SK-N-SH (cell line): ENCODE measurements around the gene CPEB2. TPM values are rescaled to one million over a fixed set of nuclear protein-coding genes. Genes with fewer than 3 reads are reported as not detected.

ENCODE experiments used
- CTCF ChIA-PET: fragments of 300-600, 350-600 bp; formaldehyde crosslinking; extraction: SDS; loops from one replicate; lab custom pipeline; 2021; lab: Yijun Ruan, JAX
- POLR2A ChIA-PET: fragments of 350-600 bp; sonication (Branson Sonifier 250); formaldehyde crosslinking; extraction: SDS; loops from one replicate; lab custom pipeline; 2020; ENCODE audit warnings: antibody characterized with exemption, inconsistent platforms; lab: Yijun Ruan, JAX
- DNase-seq: peaks from one replicate; pipeline ENCODE4 v3.0.0; 2012
- H2AFZ ChIP-seq: fragments of 200-600 bp; sonication (generic); 2 replicates; pipeline ENCODE4 v1.8.1; 2016; ENCODE audit warnings: antibody characterized with exemption, mild to moderate bottlenecking, low read depth
- H3F3A ChIP-seq: fragments of 200-600 bp; sonication (generic); replicated peaks from 2 replicates; pipeline ENCODE3; 2016; ENCODE audit warnings: antibody characterized with exemption, mild to moderate bottlenecking; ENCODE audit not compliant: insufficient read depth
- H3K27ac ChIP-seq, 2 experiments: fragments of 200-500 bp in 1 of 2; fragments of 200-600 bp in 1 of 2; sonication (Bioruptor generic) in 1 of 2; sonication (generic), shearing (Covaris generic) in 1 of 2; 2 replicates each; pipeline versions ENCODE4 v1.5.1 to v1.6.1; 2014 to 2016; ENCODE audit warnings: low read depth in 2 of 2, inconsistent platforms in 1 of 2, low read length in 1 of 2, mild to moderate bottlenecking in 1 of 2, mixed read lengths in 1 of 2
- H3K27me3 ChIP-seq: fragments of 200-600 bp; sonication (generic), shearing (Covaris generic); 2 replicates; pipeline ENCODE4 v1.6.1; 2016; ENCODE audit warnings: mixed run types; ENCODE audit not compliant: insufficient read depth
- H3K36me3 ChIP-seq, 2 experiments: fragments of 200-500 bp in 1 of 2; fragments of 200-600 bp in 1 of 2; sonication (Bioruptor generic) in 1 of 2; sonication (generic) in 1 of 2; replicated peaks in 1 of 2; 2 replicates each; pipeline versions ENCODE3 to v1.5.1; 2014 to 2016; ENCODE audit warnings: low read length in 1 of 2, mild to moderate bottlenecking in 1 of 2; ENCODE audit not compliant: insufficient read depth in 2 of 2, control insufficient read depth in 1 of 2
- H3K4me1 ChIP-seq, 2 experiments: fragments of 200-500 bp in 1 of 2; fragments of 200-600 bp in 1 of 2; sonication (Bioruptor generic) in 1 of 2; sonication (generic), shearing (Covaris generic) in 1 of 2; 2 replicates each; pipeline versions ENCODE4 v1.5.1 to v1.6.1; 2014 to 2016; ENCODE audit warnings: low read depth in 1 of 2, low read length in 1 of 2, mixed run types in 1 of 2; ENCODE audit not compliant: insufficient read depth in 2 of 2, control insufficient read depth in 1 of 2
- H3K4me2 ChIP-seq: fragments of 200-600 bp; sonication (generic), shearing (Covaris generic); 2 replicates; pipeline ENCODE4 v1.6.1; 2017; ENCODE audit warnings: mixed run types
- H3K4me3 ChIP-seq, 2 experiments: fragments of 200-500 bp in 1 of 2; fragments of 200-600 bp in 1 of 2; sonication (Bioruptor generic) in 1 of 2; sonication (generic), shearing (Covaris generic) in 1 of 2; 2 replicates each; pipeline versions ENCODE4 v1.5.1 to v1.8.1; 2014 to 2016; ENCODE audit warnings: low read depth in 2 of 2, inconsistent platforms in 1 of 2, low read length in 1 of 2, mild to moderate bottlenecking in 1 of 2, mixed read lengths in 1 of 2, moderate library complexity in 1 of 2
- H3K79me2 ChIP-seq: fragments of 200-600 bp; sonication (generic); 2 replicates; pipeline ENCODE4 v1.8.1; 2017; ENCODE audit warnings: mild to moderate bottlenecking; ENCODE audit not compliant: insufficient read depth
- H3K9ac ChIP-seq: fragments of 200-600 bp; sonication (generic); 2 replicates; pipeline ENCODE4 v1.6.1; 2017; ENCODE audit warnings: mixed run types
- H3K9me2 ChIP-seq: fragments of 200-600 bp; sonication (generic); 2 replicates; pipeline ENCODE4 v1.6.1; 2017; ENCODE audit warnings: mixed run types
- H3K9me3 ChIP-seq: fragments of 200-600 bp; sonication (generic); 2 replicates; pipeline ENCODE4 v1.6.1; 2017; ENCODE audit warnings: mixed run types, mild to moderate bottlenecking, moderate library complexity
- H4K20me1 ChIP-seq: fragments of 200-600 bp; sonication (generic); 2 replicates; pipeline ENCODE4 v1.6.1; 2017; ENCODE audit warnings: mild to moderate bottlenecking, mixed run types; ENCODE audit not compliant: insufficient read depth
- EP300 ChIP-seq, 2 experiments: IDR thresholded peaks; 2 replicates each; pipeline versions ENCODE4 v1.4.0 to v1.6.1; 2012; ENCODE audit warnings: borderline replicate concordance in 1 of 2, low read depth in 1 of 2, low read length in 1 of 2
- GATA2 ChIP-seq: sonication (generic); formaldehyde crosslinking; IDR thresholded peaks from 2 replicates; pipeline ENCODE4 v1.5.0; 2020; ENCODE audit warnings: mild to moderate bottlenecking, missing genetic modification reagents
- JUND ChIP-seq: IDR thresholded peaks from 2 replicates; pipeline ENCODE4 v1.4.0; 2012
- RAD21 ChIP-seq: IDR thresholded peaks from 2 replicates; pipeline ENCODE4 v1.6.1; 2012; ENCODE audit warnings: mild to moderate bottlenecking, low read length
- SIN3A ChIP-seq: IDR thresholded peaks from 2 replicates; pipeline ENCODE4 v1.6.1; 2012; ENCODE audit warnings: low read depth, mild to moderate bottlenecking, low read length, moderate library complexity, borderline replicate concordance
- WGBS: methylation state at CpG from one replicate; pipeline ENCODE4 v1.1.6; 2017; ENCODE audit warnings: low lambda C conversion rate; 5-methylcytosine and 5-hydroxymethylcytosine counted together
- polyA plus RNA-seq, 3 experiments: library from polyadenylated mRNA; depleted of rRNA; stranded (reverse); fragments of >200 nt; gene quantifications; 2 replicates each; pipeline ENCODE4 v1.2.3, GENCODE V29; 2012
- TF ChIP-seq, protein P1 (sequence below): IDR thresholded peaks from 2 replicates; pipeline ENCODE4 v1.6.1; 2012; ENCODE audit warnings: mild to moderate bottlenecking, low read depth, low read length, moderate library complexity
- TF ChIP-seq, protein P2 (sequence below): fragments of 200-600 bp; sonication (generic); IDR thresholded peaks from 2 replicates; pipeline ENCODE4 v1.6.1; 2017; ENCODE audit warnings: antibody characterized with exemption, mild to moderate bottlenecking, moderate library complexity

Gene CPEB2
- polyA plus RNA-seq, 1 of the 3 experiments (the other 2 are of a cell fraction), result 2.1 TPM

- no peak for TF ChIP-seq JUND
- TF ChIP-seq GATA2 (CRISPR knock-in tag), result no peak
- TF ChIP-seq, protein P1, sequence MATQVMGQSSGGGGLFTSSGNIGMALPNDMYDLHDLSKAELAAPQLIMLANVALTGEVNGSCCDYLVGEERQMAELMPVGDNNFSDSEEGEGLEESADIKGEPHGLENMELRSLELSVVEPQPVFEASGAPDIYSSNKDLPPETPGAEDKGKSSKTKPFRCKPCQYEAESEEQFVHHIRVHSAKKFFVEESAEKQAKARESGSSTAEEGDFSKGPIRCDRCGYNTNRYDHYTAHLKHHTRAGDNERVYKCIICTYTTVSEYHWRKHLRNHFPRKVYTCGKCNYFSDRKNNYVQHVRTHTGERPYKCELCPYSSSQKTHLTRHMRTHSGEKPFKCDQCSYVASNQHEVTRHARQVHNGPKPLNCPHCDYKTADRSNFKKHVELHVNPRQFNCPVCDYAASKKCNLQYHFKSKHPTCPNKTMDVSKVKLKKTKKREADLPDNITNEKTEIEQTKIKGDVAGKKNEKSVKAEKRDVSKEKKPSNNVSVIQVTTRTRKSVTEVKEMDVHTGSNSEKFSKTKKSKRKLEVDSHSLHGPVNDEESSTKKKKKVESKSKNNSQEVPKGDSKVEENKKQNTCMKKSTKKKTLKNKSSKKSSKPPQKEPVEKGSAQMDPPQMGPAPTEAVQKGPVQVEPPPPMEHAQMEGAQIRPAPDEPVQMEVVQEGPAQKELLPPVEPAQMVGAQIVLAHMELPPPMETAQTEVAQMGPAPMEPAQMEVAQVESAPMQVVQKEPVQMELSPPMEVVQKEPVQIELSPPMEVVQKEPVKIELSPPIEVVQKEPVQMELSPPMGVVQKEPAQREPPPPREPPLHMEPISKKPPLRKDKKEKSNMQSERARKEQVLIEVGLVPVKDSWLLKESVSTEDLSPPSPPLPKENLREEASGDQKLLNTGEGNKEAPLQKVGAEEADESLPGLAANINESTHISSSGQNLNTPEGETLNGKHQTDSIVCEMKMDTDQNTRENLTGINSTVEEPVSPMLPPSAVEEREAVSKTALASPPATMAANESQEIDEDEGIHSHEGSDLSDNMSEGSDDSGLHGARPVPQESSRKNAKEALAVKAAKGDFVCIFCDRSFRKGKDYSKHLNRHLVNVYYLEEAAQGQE, result no peak
- no peak for TF ChIP-seq SIN3A
Observed at GRCh38 chr4:15005474-15006115, 3.3 kb downstream of the CPEB2 start (continued).

- Histone ChIP-seq H3K9ac (peak overlapping the region; percentile 90), H2AFZ (no peak overlapping the region), H3F3A (no peaks in the 10 kb centered on the region), H3K79me2 (peaks cover 75% of the 10 kb centered on the region), H3K27ac (peak overlapping the region; percentile 17 to 69; a peak in 3 of 4 replicates), H3K9me3 (no peaks in the 10 kb centered on the region), H3K9me2 (no peaks in the 10 kb centered on the region), H4K20me1 (peaks cover 28% of the 10 kb centered on the region), H3K4me3 (peak overlapping the region; percentile 88 to 96; a peak in 3 of 4 replicates), H3K4me2 (peak overlapping the region; percentile 75), H3K27me3 (no peaks in the 10 kb centered on the region), H3K36me3 (peaks cover 28 to 33% of the 10 kb centered on the region in 2 experiments), H3K4me1 (peaks cover 16 to 22% of the 10 kb centered on the region in 2 experiments; a peak in 3 of 4 replicates)
- TF ChIP-seq RAD21, result peak; percentile 16; the same call in 1 of the 2 replicates
- no peak for TF ChIP-seq EP300 (IDR thresholded peaks at IDR 0.05; ENCODE audit: borderline replicate concordance in 1 of 2, low read depth in 1 of 2, low read length in 1 of 2)
- TF ChIP-seq, protein P2, sequence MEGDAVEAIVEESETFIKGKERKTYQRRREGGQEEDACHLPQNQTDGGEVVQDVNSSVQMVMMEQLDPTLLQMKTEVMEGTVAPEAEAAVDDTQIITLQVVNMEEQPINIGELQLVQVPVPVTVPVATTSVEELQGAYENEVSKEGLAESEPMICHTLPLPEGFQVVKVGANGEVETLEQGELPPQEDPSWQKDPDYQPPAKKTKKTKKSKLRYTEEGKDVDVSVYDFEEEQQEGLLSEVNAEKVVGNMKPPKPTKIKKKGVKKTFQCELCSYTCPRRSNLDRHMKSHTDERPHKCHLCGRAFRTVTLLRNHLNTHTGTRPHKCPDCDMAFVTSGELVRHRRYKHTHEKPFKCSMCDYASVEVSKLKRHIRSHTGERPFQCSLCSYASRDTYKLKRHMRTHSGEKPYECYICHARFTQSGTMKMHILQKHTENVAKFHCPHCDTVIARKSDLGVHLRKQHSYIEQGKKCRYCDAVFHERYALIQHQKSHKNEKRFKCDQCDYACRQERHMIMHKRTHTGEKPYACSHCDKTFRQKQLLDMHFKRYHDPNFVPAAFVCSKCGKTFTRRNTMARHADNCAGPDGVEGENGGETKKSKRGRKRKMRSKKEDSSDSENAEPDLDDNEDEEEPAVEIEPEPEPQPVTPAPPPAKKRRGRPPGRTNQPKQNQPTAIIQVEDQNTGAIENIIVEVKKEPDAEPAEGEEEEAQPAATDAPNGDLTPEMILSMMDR, result peak; percentile 49
- ChIA-PET CTCF (no interaction called here), POLR2A (no interaction called here)
- WGBS, result 71% methylated on average over 2 of the region's 2 CpGs
- no peak for DNase-seq
Observed at GRCh38 chr4:15006416-15007024, 4.2 kb downstream of the CPEB2 start.
